Stomach (tissue), 9 donors: ENCODE measurements around the gene MCMBP. TPM values are rescaled to one million over a fixed set of nuclear protein-coding genes. Genes with fewer than 3 reads are reported as not detected.

Experiments
- DNase-seq, 2 donors: peaks; one replicate each; pipeline versions ENCODE4 v3.0.0 to v3.0.0-alpha.2; 2013 to 2019
- H3K27ac ChIP-seq, 5 donors: fragments of 200-600 bp in 4 of 5; sonication (generic) in 4 of 5; one replicate each; pipeline ENCODE4 v1.5.1; 2013 to 2019; ENCODE audit warnings: mild to moderate bottlenecking in 1 of 5, moderate library complexity in 1 of 5
- H3K27me3 ChIP-seq, 3 donors: fragments of 200-600 bp; sonication (generic); one replicate each; pipeline ENCODE4 v1.5.1; 2017 to 2019; ENCODE audit warnings: mixed run types in 1 of 3
- H3K36me3 ChIP-seq, 4 donors: fragments of 200-600 bp; sonication (generic); 1 replicate in 3 of 4; 2 replicates in 1 of 4; pipeline ENCODE4 v1.5.1; 2016 to 2019
- H3K4me1 ChIP-seq, 4 donors: fragments of 200-600 bp; sonication (generic); one replicate each; pipeline ENCODE4 v1.5.1; 2016 to 2019
- H3K4me3 ChIP-seq, 4 donors: fragments of 200-600 bp; sonication (generic) in 3 of 4; one replicate each; pipeline ENCODE4 v1.5.1; 2016 to 2019; ENCODE audit warnings: mild to moderate bottlenecking in 1 of 4
- H3K9me3 ChIP-seq, 4 donors: fragments of 200-600 bp; sonication (generic); one replicate each; pipeline ENCODE4 v1.5.1; 2016 to 2019
- CTCF ChIP-seq, 7 experiments: fragments of 450-650 bp in 4 of 7; fragments of 200-600 bp in 3 of 7; sonication (generic) in 3 of 7; IDR thresholded peaks; one replicate each; pipeline ENCODE4 v1.5.1; 2016 to 2019; ENCODE audit warnings: antibody characterized with exemption in 7 of 7, control low read depth in 2 of 7, mild to moderate bottlenecking in 1 of 7
- EP300 ChIP-seq: sonication (generic); formaldehyde crosslinking; IDR thresholded peaks from one replicate; pipeline ENCODE4 v1.6.1; 2017; ENCODE audit warnings: antibody characterized with exemption
- POLR2A ChIP-seq, 4 donors: fragments of 450-650 bp; IDR thresholded peaks; one replicate each; pipeline ENCODE4 v1.6.1; 2016; ENCODE audit warnings: antibody characterized with exemption in 4 of 4, control low read depth in 2 of 4, mild to moderate bottlenecking in 1 of 4, moderate library complexity in 1 of 4
- POLR2AphosphoS5 ChIP-seq, 3 donors: sonication (generic); formaldehyde crosslinking; IDR thresholded peaks; one replicate each; pipeline ENCODE4 v1.6.1; 2016; ENCODE audit warnings: antibody characterized with exemption in 3 of 3
- WGBS, 5 donors: extraction: QIAGEN DNeasy Blood & Tissue Kit in 3 of 5; methylation state at CpG; one replicate each; pipeline versions ENCODE4 v1.1.5 to v1.1.7; 2013 to 2018; 5-methylcytosine and 5-hydroxymethylcytosine counted together
- intact Hi-C: fragments of 100-400 bp; cut with DNase I; formaldehyde crosslinking; loops from one replicate; pipeline ENCODE4 v1.15.1; 2023; ENCODE audit warnings: low total_unique reads
- polyA plus RNA-seq, 3 donors: library from polyadenylated mRNA; stranded (reverse); fragments of 200-250 nt; gene quantifications; one replicate each; pipeline ENCODE4 v1.2.3, GENCODE V29; 2013
- total RNA-seq, 5 donors: library from RNA; depleted of rRNA; stranded (reverse); fragments of >200 nt; gene quantifications; one replicate each; pipeline versions ENCODE4 v1.1.0 to v1.2.3, GENCODE V29; 2014 to 2016
- donor health status: healthy with polysubstance abuse.
- donor health status: Bipolar disorder and iron deficiency.
- donor health status: healthy.

MCMBP gene
- total and polyA plus RNA-seq, 8 donors, result 17.5 to 88.9 (median 30.9) TPM

- no peaks in the 10 kb centered on the region for H3K27me3 ChIP-seq
- TF ChIP-seq EP300, result no peak
- TF ChIP-seq POLR2A (IDR thresholded peaks at IDR 0.05), result no peak
- no peak for TF ChIP-seq POLR2AphosphoS5 (IDR thresholded peaks at IDR 0.05)
- no peak for TF ChIP-seq CTCF (IDR thresholded peaks at IDR 0.05)
- peaks cover 18 to 61% (median 26%) of the 10 kb centered on the region in 4 donors for H3K4me1 ChIP-seq
- intact Hi-C loops, result loop anchor here (10.0 kb wide), 1 partner anchor 123 kb away; no protein-coding TSS in a partner anchor
- H3K36me3 ChIP-seq, result peaks cover 0 to 4% (median 0%) of the 10 kb centered on the region in 4 donors
- no peak overlapping the region for H3K27ac ChIP-seq
- no peaks in the 10 kb centered on the region for H3K9me3 ChIP-seq
- 83 to 90% (median 86%) methylated on average over 7 of the region's 7 CpGs for WGBS, 5 donors
- H3K4me3 ChIP-seq, result no peak overlapping the region
- no peak for DNase-seq
Measured at GRCh38 chr10:119867317-119867716, 5.3 kb downstream of the MCMBP start.

GRCh38 chr10:119865699-119866240, 6.9 kb downstream of the MCMBP start:
- no peak for TF ChIP-seq POLR2A (IDR thresholded peaks at IDR 0.05)
- intact Hi-C loops, result loop anchor here (10.0 kb wide), 1 partner anchor 121 kb away; no protein-coding TSS in a partner anchor

GRCh38 chr10:119863951-119864565, 8.6 kb downstream of the MCMBP start:
- intact Hi-C loops, result loop anchor here (10.0 kb wide), 1 partner anchor 119 kb away; no protein-coding TSS in a partner anchor
- H3K36me3 ChIP-seq, result peaks cover 0 to 4% (median 0%) of the 10 kb centered on the region in 4 donors
- WGBS, 5 donors, result 56 to 73% (median 60%) methylated on average over 3 to 4 of the region's 4 CpGs
- H3K4me1 ChIP-seq, result peaks cover 0 to 57% (median 15%) of the 10 kb centered on the region in 4 donors
- H3K27ac ChIP-seq, result no peak overlapping the region
- H3K27me3 ChIP-seq, result no peaks in the 10 kb centered on the region
- no peak for DNase-seq
- no peaks in the 10 kb centered on the region for H3K9me3 ChIP-seq
- no peak overlapping the region for H3K4me3 ChIP-seq
- TF ChIP-seq POLR2A (IDR thresholded peaks at IDR 0.05) (no peak), POLR2AphosphoS5 (IDR thresholded peaks at IDR 0.05) (no peak), CTCF (IDR thresholded peaks at IDR 0.05) (no peak), EP300 (no peak)

More at GRCh38 chr10:119865699-119866240, 6.9 kb downstream of the MCMBP start:
- 92 to 94% (median 93%) methylated on average over 6 of the region's 6 CpGs for WGBS, 5 donors
- Histone ChIP-seq H3K4me3 (no peak overlapping the region), H3K36me3 (peaks cover 0 to 4% (median 0%) of the 10 kb centered on the region in 4 donors), H3K4me1 (peaks cover 11 to 57% (median 22%) of the 10 kb centered on the region in 4 donors), H3K9me3 (no peaks in the 10 kb centered on the region), H3K27me3 (no peaks in the 10 kb centered on the region), H3K27ac (no peak overlapping the region)
- no peak for DNase-seq

GRCh38 chr10:119862524-119862923, 10.1 kb downstream of the MCMBP start:
- Histone ChIP-seq H3K9me3 (no peaks in the 10 kb centered on the region), H3K36me3 (peaks cover 0 to 13% (median 9%) of the 10 kb centered on the region in 4 donors), H3K4me3 (no peak overlapping the region), H3K4me1 (peaks cover 0 to 51% (median 20%) of the 10 kb centered on the region in 4 donors), H3K27me3 (no peaks in the 10 kb centered on the region), H3K27ac (no peak overlapping the region)
- intact Hi-C loops, result loop anchor here (10.0 kb wide), 1 partner anchor 118 kb away; no protein-coding TSS in a partner anchor
- 57 to 71% (median 65%) methylated on average over 1 of the region's 1 CpG for WGBS, 5 donors
- no peak for TF ChIP-seq POLR2AphosphoS5 (IDR thresholded peaks at IDR 0.05)
- TF ChIP-seq POLR2A (IDR thresholded peaks at IDR 0.05), result no peak
- DNase-seq, result no peak

GRCh38 chr10:119860866-119861607, 11.6 kb downstream of the MCMBP start:
- intact Hi-C loops, result loop anchor here (10.0 kb wide), 1 partner anchor 116 kb away; no protein-coding TSS in a partner anchor
- Histone ChIP-seq H3K4me1 (peaks cover 0 to 40% (median 19%) of the 10 kb centered on the region in 4 donors), H3K27me3 (no peaks in the 10 kb centered on the region), H3K36me3 (peaks cover 4 to 28% (median 23%) of the 10 kb centered on the region in 4 donors), H3K27ac (no peak overlapping the region), H3K4me3 (no peak overlapping the region), H3K9me3 (no peaks in the 10 kb centered on the region)
- no peak for TF ChIP-seq POLR2AphosphoS5 (IDR thresholded peaks at IDR 0.05)
- no peak for TF ChIP-seq CTCF (IDR thresholded peaks at IDR 0.05)
- no peak for TF ChIP-seq POLR2A (IDR thresholded peaks at IDR 0.05)
- TF ChIP-seq EP300, result no peak
- WGBS, 5 donors, result 65 to 69% (median 67%) methylated on average over 7 of the region's 7 CpGs
- DNase-seq, result no peak
